HG03135 (cell line): Measurements from ENCODE around the gene CSF1R.

Source experiments
- ATAC-seq: cut with Tn5 transposase; IDR thresholded peaks from one replicate; pipeline ENCODE4 v1.9.1; 2021; ENCODE audit warnings: mild to moderate bottlenecking, moderate library complexity; ENCODE audit not compliant: unreplicated experiment

The CSF1R gene

DNA sequence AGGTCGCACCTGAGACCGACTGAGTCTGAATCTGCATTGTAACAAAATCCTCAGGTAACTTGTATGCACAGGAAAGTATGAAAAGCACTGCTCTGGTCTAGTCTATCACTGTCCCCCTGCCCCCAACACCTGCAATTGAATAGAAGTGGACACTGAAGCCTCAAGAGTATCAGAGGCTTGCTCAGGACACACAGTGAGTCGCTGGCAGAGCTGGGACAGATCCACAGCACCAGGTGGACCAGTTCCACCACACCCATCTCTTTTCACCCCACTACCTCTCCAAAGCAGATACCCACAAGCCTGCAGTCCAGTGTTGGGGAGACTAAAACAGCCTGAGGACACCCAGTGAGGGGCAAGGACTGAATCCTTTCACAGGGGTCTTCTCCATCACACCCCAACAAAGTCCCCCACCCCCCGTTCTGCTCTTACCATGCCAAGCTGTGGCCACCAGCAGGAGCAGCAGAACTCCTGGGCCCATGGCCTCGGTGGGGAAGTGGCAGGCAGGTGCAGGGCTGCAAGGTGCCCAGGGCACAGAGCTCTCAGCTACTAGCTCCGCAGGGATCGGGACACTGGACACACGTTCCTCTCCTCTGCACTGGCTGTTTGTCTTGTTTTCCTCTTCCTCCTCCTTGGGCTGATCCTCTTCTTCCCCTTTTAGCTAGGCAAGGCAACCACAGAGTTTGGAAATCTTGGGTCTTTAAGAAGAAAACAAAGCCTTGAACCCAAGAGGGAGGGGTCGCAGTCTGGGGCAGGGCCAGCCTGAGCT lies at the start of gene CSF1R:
CSF1R (minus strand) TSS at position 605 of the 766 bp plus-strand sequence; CDS start at position 478, 127 bp downstream.
- no peak for ATAC-seq

GRCh38 chr5:150135557-150136304 lies 49.4 kb upstream of the CSF1R start:
- no peak for ATAC-seq

- no peak for ATAC-seq
These were observed 47.8 kb upstream of the CSF1R start for GRCh38 chr5:150134198-150134588.

DNA sequence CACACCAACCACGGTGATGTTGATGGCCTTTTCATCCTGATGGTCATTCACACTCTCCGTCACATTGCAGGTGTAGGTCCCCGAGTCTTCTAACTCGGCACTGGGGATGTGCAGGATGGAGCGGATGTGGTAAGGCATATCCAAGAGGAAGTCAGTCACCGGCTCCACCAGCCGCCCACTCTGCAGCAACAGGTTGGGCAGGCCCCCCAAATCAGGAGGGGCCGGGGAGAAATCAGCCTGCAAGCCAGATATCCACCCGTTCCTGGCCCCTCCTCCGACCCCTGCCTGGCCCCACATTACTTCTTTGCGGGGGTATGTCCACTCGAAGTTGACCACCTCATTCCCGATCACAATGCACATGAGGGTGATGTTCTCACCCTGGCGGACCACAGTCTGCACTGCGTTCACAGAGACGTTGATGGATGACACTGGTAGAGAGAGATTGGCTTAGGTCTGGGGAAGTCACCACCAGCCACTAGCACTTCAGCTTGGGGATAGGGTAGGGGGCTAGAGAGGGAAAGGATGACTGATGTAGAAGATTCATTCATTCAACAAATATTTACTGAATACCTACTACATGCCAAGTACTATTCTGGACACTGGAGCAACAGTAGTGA lies 47.3 kb upstream of the CSF1R start:
- ATAC-seq = no peak

DNA sequence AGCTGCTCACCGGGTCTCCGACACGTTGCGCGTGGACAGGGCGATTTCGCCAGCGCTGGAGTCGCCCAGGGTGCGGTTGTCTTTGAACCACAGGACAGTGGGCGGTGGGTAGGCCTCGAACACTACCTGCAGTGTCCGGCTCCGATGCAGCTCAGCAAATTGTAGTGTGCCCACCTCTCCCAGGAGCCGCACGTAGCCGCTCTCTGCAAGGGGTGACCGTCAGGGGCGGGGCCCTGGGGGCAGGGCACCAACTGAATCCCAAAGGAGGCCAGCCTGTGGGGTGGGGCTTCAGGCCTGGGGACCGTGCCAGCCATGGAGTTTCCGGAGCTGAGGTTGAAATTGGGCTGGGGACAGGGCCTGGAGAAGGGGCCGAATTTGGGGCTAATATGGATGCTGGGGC lies 46.4 kb upstream of the CSF1R start:
- ATAC-seq = no peak

DNA sequence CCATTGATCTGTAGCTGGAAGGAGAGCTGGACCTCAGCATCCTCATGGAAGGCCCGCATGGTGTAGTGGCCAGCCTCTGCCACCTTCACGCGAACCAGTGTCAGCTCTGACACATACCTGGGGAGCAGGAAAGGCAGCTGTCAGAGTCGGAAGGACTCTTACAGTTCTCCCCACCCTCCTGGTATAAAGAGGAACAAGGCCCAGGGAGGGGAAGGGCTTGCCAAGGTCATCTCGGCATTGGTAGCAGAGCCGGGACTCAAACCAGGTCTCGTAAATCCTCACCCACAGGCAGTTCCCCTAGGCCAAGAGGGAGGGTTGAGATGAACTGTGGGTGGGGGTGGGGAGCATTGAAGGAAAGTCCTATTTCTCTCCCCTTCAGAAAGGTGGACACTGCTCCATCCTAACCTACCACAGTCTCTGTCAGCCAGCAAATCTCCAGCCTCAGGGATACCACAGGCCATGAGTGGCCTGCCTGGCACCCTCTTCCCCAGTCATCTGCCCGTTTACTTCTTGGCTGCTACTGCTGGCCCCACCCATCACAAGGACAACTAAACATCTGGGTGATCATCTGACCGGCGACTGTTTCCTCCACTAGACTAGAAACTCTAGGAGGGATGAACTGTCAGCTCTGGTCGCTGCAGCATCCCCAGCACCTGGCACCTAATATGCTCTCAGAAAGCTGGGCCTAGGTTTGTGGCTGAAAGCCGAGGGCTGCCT lies 45.8 kb upstream of the CSF1R start:
- ATAC-seq = no peak

- no peak for ATAC-seq
These were observed 45.1 kb upstream of the CSF1R start for GRCh38 chr5:150131461-150131860.

- no peak for ATAC-seq
These were observed 44.2 kb upstream of the CSF1R start for GRCh38 chr5:150130493-150130922.

DNA sequence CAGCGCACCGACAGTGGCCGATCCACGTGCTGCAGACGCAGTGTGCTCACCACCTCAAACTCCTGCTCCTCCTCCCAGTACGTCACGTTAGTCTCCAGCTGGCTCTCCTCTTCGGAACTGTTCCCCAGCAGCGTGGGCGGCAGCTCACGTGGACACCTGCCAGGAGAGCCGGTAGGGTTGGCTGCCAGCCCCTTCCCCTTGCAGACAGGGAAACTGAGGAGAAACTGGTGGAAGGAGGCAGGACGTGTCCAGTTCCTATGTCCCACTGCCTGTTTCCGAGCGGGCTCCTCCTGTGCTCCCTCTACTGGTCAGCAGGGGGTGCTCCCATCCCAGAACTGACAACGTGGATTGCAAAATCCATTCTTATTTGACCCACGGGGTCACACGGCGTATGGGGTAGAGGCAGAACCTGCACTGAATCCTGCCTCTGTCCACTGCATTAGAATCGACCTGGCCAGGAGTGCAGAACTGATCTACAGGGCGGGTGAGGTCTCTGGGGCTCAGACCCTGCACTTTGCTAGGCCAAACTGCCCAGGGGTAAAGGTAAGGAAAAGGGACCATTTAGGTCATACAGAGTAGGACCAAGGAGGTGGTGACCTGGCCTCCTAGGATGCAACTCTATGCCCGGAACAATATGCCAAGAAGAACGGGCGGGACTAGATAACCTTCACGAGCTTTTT lies 43.6 kb upstream of the CSF1R start:
- no peak for ATAC-seq

GRCh38 chr5:150129454-150129812 lies 43.1 kb upstream of the CSF1R start:
- no peak for ATAC-seq

- no peak for ATAC-seq
These were observed 40.5 kb upstream of the CSF1R start for GRCh38 chr5:150126921-150127265.

- ATAC-seq = no peak
These were observed 40.0 kb upstream of the CSF1R start for GRCh38 chr5:150126199-150126920.

DNA sequence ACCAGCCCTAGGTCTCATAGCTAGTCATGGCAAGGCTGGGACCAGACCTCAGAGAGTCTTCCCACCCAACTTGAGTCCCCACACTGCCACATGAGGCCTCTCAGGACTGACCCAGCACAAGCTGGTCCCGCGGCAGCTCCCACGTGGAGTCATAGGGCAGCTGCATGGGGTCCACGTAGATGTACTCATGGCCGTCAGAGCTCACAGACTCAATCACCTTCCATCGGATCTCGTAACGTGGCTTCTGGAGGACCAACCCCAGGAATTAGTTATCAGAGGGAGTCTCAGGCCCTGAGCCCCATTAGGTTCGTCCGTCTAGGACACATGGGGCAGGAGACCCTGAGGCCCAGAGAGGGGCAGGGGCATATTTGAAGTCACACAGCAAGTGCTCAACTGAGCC lies 39.0 kb upstream of the CSF1R start:
- no peak for ATAC-seq

- ATAC-seq = no peak
These were observed 38.2 kb upstream of the CSF1R start for GRCh38 chr5:150124596-150124995.

DNA sequence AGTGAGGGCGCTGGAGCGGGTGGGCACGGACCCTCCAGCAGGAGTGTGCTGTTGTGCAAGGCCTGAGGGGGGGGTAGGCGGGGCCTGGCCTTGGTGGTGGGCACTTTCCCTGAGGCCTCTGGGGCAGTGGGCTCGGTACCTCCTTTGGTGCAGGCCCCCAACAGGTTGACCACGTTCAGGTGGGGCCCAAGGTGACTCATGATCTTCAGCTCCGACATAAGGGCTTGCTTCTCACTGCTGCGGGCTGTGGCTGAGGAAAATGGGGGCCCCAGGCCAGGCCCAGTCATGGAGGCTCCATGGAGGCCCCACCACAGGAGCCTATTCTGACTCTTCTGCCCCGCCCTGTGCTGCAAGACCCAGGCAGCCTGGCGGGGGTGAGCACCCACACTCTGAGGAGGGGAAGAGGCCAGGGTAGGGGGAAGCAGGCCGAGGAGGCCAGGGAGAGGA lies 37.8 kb upstream of the CSF1R start:
- ATAC-seq = no peak

DNA sequence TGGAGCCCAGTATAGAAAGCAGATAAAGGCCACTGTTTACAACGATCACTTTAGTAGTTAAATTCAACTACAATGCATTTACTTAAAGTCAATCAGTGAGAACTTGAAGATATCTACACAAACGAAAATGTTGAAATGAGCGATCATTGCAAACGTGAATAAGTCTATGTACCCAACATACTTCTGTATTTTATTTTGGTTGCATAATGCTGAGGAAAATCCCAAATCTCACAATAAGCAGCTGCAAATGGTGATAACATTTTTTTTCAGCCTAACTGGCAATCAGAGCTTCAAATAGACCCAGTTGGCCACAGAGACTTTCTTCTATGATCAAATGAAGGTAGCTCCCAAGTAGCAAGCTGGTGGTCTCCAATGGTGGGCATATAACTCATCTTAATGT lies 37.2 kb upstream of the CSF1R start:
- ATAC-seq = no peak

DNA sequence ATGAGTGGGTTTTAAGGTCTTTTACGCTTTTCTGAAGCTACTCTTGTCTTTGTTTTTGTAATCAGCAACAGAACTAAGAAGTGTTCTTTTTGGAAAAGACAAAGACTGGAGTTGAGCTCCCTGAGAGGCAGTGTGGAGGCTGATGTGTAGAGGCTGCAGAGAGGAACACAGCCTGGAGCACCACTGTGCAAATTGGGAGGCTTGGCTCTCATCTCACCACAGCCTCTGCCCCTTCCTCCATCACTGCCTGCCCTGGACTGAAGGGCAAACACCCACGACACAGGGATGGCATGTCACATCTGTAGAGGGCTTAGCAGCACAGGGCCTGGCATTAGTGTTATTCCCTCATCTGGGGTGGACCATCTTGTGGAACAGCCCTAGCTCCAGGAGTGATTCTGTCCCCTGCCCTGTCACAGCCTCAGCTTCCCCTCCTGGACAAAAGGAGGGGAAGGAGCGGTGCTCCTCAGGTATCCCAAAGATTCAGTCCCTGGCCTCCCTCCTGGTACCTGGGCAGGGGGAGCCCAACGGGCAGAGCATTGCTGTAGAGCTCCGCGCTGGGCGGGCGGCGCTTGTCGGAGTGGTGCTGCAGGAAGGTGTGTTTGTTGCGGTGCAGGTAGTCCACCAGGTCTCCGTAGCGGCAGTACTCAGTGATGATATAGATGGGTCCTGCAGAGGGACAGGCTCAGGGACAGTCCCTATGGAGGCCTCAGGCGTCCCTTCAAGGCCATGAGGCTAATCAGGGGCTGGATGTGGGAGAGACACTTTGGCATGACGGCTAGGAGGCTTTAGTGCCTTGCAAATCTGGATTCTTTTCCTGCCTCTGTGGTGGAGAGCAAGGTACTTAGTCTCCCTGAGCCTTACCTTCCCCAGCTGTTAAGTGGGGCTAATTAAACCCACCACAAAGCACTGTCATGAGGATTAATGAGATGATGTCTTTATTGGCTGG lies 36.5 kb upstream of the CSF1R start:
- no peak for ATAC-seq

GRCh38 chr5:150122158-150122510 lies 35.8 kb upstream of the CSF1R start:
- ATAC-seq = no peak
